Lung (tissue), 12 donors: ENCODE measurements around the gene FYN. TPM values are rescaled to one million over a fixed set of nuclear protein-coding genes. Genes with fewer than 3 reads are reported as not detected.

Experiments
- ATAC-seq: fragments of 200-7000 bp; cut with Tn5 transposase; one replicate; pipeline ENCODE4 v1.9.1; 2020; ENCODE audit warnings: moderate number of reproducible peaks; ENCODE audit not compliant: insufficient read depth, low FRiP score
- DNase-seq, 3 donors: peaks; one replicate each; pipeline ENCODE4 v3.0.0-alpha.2; 2013 to 2017
- H3K27ac ChIP-seq, 2 donors: one replicate each; pipeline ENCODE4 v1.5.1; 2013; ENCODE audit warnings: mild to moderate bottlenecking in 2 of 2, moderate library complexity in 2 of 2, control low read depth in 1 of 2, inconsistent platforms in 1 of 2, low read depth in 1 of 2, low read length in 1 of 2
- H3K27me3 ChIP-seq, 3 donors: one replicate each; pipeline ENCODE4 v1.5.1; 2013; ENCODE audit warnings: low read length in 2 of 3; ENCODE audit not compliant: control insufficient read depth in 3 of 3, insufficient read depth in 3 of 3
- H3K36me3 ChIP-seq, 4 donors: one replicate each; pipeline ENCODE4 v1.5.1; 2013; ENCODE audit warnings: low read length in 4 of 4, mild to moderate bottlenecking in 1 of 4, moderate library complexity in 1 of 4; ENCODE audit not compliant: control insufficient read depth in 4 of 4, insufficient read depth in 4 of 4
- H3K4me1 ChIP-seq, 5 donors: one replicate each; pipeline ENCODE4 v1.5.1; 2013; ENCODE audit warnings: low read length in 5 of 5, mild to moderate bottlenecking in 2 of 5, moderate library complexity in 1 of 5; ENCODE audit not compliant: control insufficient read depth in 5 of 5, insufficient read depth in 5 of 5
- H3K4me3 ChIP-seq: one replicate; pipeline ENCODE4 v1.5.1; 2013; ENCODE audit warnings: mild to moderate bottlenecking, control low read depth, moderate library complexity
- H3K9ac ChIP-seq, 2 donors: one replicate each; pipeline ENCODE4 v1.5.1; 2013; ENCODE audit warnings: low read length in 2 of 2, control low read depth in 1 of 2; ENCODE audit not compliant: insufficient read depth in 1 of 2
- H3K9me3 ChIP-seq, 4 donors: one replicate each; pipeline ENCODE4 v1.5.1; 2013; ENCODE audit warnings: low read length in 3 of 4, mild to moderate bottlenecking in 1 of 4, moderate library complexity in 1 of 4; ENCODE audit not compliant: control insufficient read depth in 4 of 4, insufficient read depth in 3 of 4
- CTCF ChIP-seq: IDR thresholded peaks from 2 replicates; pipeline ENCODE4 v1.5.1; 2012; ENCODE audit warnings: mild to moderate bottlenecking; ENCODE audit errors: control extremely low read depth, extremely low read depth
- WGBS, 2 donors: extraction: QIAGEN DNeasy Blood & Tissue Kit; methylation state at CpG; one replicate each; pipeline ENCODE4 v1.1.7; 2013; 5-methylcytosine and 5-hydroxymethylcytosine counted together
- polyA plus RNA-seq, 2 donors: library from polyadenylated mRNA; stranded (reverse); fragments of 200-250 nt; gene quantifications; one replicate each; pipeline ENCODE4 v1.2.1, GENCODE V29; 2013
- total RNA-seq, 2 donors: library from RNA; depleted of rRNA in 1 of 2; stranded (reverse); fragments of >200 nt in 1 of 2; gene quantifications; one replicate each; pipeline ENCODE4 v1.2.1, GENCODE V29; 2014 to 2021
- donor health status: control.
- donor health status: control.
- donor health status: Bipolar disorder and iron deficiency.
- donor health status: healthy.
- donor health status: DM: yes; HTN: yes; CAD: no.

Gene FYN
- total and polyA plus RNA-seq, 4 donors, result 27.3 to 157 (median 71.0) TPM

GRCh38 chr6:111798281-111798725 lies 74.9 kb downstream of the FYN start:
- Histone ChIP-seq H3K4me1 (peaks cover 0 to 26% (median 7%) of the 10 kb centered on the region in 5 donors), H3K27ac (peak overlapping the region in 1 of 2 donors; percentile 33), H3K9me3 (no peaks in the 10 kb centered on the region), H3K27me3 (no peaks in the 10 kb centered on the region), H3K36me3 (no peaks in the 10 kb centered on the region), H3K9ac (no peak overlapping the region), H3K4me3 (no peak overlapping the region)
- WGBS, 2 donors, result 67 to 77% methylated on average over 5 of the region's 5 CpGs
- no peak for TF ChIP-seq CTCF
- ATAC-seq (no peak), DNase-seq (no peak)

GRCh38 chr6:111796310-111796918 lies 76.8 kb downstream of the FYN start:
- no peaks in the 10 kb centered on the region for H3K36me3 ChIP-seq
- peaks cover 0 to 22% (median 9%) of the 10 kb centered on the region in 5 donors for H3K4me1 ChIP-seq
- no peak overlapping the region for H3K9ac ChIP-seq
- 93 to 95% methylated on average over 3 of the region's 3 CpGs for WGBS, 2 donors
- H3K9me3 ChIP-seq, result no peaks in the 10 kb centered on the region
- no peak for DNase-seq
- H3K4me3 ChIP-seq, result no peak overlapping the region
- H3K27ac ChIP-seq, result no peak overlapping the region
- TF ChIP-seq CTCF, result no peak
- ATAC-seq, result no peak
- H3K27me3 ChIP-seq, result no peaks in the 10 kb centered on the region

- H3K27ac ChIP-seq, result no peak overlapping the region
- WGBS, 2 donors, result 82 to 91% methylated on average over 2 of the region's 2 CpGs
- DNase-seq, result no peak
- no peak for TF ChIP-seq CTCF
- H3K27me3 ChIP-seq, result no peaks in the 10 kb centered on the region
- no peaks in the 10 kb centered on the region for H3K36me3 ChIP-seq
- no peaks in the 10 kb centered on the region for H3K9me3 ChIP-seq
- H3K4me1 ChIP-seq, result peaks cover 0 to 21% (median 10%) of the 10 kb centered on the region in 5 donors
- no peak for ATAC-seq
- H3K9ac ChIP-seq, result no peak overlapping the region
- no peak overlapping the region for H3K4me3 ChIP-seq
Measured at GRCh38 chr6:111795558-111795957, 77.7 kb downstream of the FYN start.
